Measurements from ENCODE around the gene AGAP1.

Gene AGAP1

DNA sequence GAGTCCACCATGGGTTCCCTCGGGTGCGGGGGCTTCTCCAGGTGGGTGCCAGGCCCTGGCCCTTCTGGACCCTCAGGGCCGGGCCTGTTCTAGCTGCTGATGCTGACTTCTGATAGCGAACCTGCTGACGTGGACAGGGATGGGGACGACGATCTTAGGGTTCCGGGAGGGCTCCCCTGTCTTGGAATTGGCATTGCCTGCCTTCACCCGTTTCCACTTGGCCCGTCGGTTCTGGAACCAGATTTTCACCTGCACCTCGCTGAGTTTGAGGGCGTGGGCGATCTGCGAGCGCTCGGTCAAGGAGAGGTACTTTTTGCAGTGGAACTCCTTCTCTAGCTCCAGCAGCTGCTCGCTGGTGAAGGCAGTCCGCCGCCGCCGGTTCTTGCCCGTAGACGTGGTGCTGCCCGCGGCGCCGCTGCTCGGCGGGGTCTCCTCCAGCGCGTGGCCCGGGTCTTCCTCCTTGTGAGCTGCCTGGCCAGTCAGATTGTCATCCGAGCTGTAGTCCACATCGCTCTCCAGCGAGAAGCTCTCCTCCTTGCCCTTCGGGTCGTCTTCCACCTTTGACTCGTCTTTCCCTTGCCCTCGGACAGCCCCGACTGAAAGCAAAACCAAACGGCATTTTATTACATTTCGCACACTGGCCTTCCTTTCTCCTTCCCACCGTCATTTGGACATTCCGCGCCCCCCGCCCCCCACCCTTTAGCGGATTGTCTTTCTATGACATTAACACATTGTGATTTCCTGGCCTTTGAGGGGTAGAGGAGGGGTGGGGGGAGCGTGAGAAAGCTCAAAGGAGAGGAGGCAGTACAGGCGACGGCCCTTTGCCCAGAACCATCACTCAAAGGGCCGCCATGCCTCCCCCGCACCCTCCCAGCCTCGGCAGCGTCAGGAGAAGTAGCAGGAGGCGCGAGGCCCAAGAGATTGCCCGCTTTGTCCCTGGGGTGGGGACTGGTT lies 672.3 kb downstream of the AGAP1 start:
- intact Hi-C loops (cut with DNase I), result no loop called here
- DNase-seq, result peak in 2 of 10 donors; percentile 58 to 69

GRCh38 chr2:236166796-236167296 lies 673.0 kb downstream of the AGAP1 start:
- peak in 2 of 10 donors; percentile 37 to 78 for DNase-seq
- intact Hi-C loops (cut with DNase I), result no loop called here

DNA sequence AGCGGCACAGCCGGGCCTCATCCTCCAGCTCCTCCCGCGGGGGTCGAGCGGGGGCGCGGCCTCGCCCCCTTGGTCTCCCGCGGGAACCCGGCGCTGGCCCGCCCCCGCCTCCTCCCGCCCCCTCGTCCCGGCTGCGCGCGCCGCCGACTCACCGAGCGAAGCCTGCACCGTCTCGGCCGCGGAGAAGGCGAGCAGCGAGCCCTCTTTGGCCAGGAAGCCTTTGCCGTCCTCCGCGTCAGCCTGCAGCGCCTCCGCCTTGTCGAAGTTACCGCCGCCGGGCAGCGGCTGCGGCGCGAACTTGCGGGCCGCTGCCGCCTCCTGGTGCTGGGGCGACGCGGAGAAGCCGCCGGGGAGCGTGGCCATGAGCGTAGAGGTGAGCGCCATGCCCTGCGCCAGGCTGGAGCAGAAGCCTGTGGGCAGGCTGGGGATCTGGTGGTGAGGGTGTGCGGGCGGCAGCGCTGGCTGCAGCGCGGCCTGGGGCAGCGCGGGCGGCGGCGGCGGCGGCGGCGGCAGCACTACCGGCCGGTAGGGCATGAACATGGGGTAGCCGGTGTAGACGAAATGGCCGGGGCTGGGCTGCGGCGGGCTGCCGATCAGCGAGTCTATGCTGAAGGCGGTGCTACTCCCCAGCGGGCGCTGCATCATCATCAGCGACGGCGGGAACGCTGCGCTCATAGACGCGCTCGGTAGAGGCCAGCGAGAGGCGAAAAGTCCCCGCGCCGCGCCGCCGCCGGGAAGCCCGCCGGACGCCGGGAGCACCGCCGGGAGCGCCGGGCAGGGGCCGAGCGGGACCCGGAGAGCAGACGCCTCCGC lies 673.7 kb downstream of the AGAP1 start:
- intact Hi-C loops (cut with DNase I), result no loop called here
- DNase-seq, result peak in 1 of 10 donors; percentile 82

GRCh38 chr2:236168110-236169080 lies 674.6 kb downstream of the AGAP1 start, which contains the start of gene GBX2:
GBX2 (minus strand) TSS chr2:236168386; CDS start chr2:236167971, 415 bp downstream.
- intact Hi-C loops (cut with DNase I), result no loop called here
- DNase-seq, result peak in 3 of 10 donors; percentile 6 to 66 (median 51)

- no peak for DNase-seq
- intact Hi-C loops (cut with DNase I), result no loop called here
Measured at GRCh38 chr2:236169151-236169721, 675.4 kb downstream of the AGAP1 start.

GRCh38 chr2:236169741-236170589 lies 676.1 kb downstream of the AGAP1 start:
- DNase-seq, result peak in 2 of 10 donors; percentile 42 to 53
- intact Hi-C loops (cut with DNase I), result no loop called here

- no peak for DNase-seq
- intact Hi-C loops (cut with DNase I), result no loop called here
Measured at GRCh38 chr2:236170590-236171165, 676.8 kb downstream of the AGAP1 start.

DNA sequence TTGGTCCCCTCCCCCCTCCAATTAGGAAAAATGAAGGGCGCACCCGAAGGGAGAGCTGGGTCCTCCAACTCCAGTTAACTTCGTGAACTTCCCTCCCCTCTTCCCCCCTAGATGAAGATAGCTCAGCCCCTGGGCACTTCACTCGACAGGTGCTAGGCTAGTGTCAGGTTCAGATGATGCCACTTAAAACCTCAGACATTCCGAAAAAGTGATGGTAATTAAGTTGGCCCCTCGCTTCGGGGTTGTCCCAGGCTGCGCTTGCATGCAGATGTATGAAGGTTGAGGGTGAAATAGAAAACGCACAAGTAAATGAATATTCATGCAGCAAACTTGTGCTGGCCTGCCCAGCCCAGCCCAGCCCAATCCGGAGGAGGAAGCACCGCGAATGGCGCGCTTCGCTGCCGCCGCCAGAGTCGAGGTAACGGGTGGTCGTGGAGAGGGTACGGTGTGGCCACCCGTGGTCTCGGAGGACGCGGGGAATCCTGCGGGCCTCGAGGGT lies 677.4 kb downstream of the AGAP1 start:
- intact Hi-C loops (cut with DNase I), result no loop called here
- no peak for DNase-seq

- DNase-seq, result no peak
- intact Hi-C loops (cut with DNase I), result no loop called here
Measured at GRCh38 chr2:236171680-236172254, 677.9 kb downstream of the AGAP1 start.

DNA sequence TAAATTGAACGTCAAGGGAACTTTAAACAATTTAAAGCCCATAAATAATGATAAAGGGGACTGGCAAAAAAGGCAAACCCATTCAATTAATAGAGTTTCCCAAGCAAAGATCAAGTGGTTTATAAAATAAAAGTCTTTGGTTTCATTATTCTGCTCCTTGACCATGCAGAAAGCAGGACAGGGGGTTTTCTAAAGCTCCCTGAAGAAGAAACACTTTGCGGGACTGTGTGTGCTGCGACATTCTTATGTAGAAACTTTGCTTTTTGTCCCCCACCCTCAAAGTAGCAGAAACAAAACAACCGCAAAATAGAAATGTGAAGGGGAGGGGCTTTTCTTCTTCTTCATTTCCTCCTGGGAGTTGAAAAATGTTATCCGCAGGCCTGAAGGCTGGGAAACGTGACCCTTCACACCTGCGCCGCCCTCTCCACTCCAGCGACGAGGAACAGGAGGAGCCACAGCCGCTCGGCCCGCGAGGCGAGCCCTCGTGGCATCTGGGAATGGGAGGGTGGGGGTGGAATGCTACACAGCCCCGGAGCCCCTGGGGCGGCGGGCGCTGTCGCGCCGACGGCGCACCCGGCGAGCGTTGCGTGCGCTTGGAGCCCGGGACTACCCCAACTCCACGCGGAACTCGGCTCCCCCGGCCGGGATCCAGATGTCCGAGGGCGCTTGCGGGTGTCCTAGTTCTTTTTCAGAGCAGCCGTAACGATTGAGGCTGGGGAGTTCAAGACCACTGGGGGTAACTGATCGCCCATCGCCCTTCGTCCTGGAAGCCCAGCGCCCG lies 678.6 kb downstream of the AGAP1 start:
- intact Hi-C loops (cut with DNase I), result no loop called here
- DNase-seq, result no peak

- DNase-seq, result no peak
- intact Hi-C loops (cut with DNase I), result no loop called here
Measured at GRCh38 chr2:236173036-236173728, 679.3 kb downstream of the AGAP1 start.

GRCh38 chr2:236173729-236174607 lies 680.1 kb downstream of the AGAP1 start:
- DNase-seq, result no peak
- intact Hi-C loops (cut with DNase I), result no loop called here

GRCh38 chr2:236175548-236176150 lies 681.8 kb downstream of the AGAP1 start:
- intact Hi-C loops (cut with DNase I), result loop anchor here (5.0 kb wide), 1 partner anchor 398 kb away; no protein-coding TSS in a partner anchor
- no peak for DNase-seq

DNA sequence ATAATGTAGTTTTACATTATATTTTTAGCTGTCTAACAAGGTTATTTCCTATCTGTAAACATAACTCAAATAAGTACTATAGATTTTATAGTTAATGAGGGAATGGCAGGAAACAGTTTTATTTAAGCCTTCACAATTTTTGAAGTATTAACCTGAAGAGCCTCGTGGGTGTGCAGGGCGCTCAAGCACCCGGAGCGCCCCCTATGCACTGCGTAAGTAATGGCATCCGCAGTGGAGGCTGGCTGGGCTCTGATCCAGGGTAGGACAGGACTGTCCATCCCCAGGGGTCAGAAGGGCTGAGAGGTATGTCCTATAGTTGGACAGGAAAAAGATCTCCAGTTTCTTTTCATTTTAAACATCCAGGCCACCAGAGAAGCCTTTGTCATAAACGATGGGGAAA lies 682.6 kb downstream of the AGAP1 start:
- intact Hi-C loops (cut with DNase I), result loop anchor here (5.0 kb wide), 1 partner anchor 399 kb away; no protein-coding TSS in a partner anchor
- no peak for DNase-seq

DNA sequence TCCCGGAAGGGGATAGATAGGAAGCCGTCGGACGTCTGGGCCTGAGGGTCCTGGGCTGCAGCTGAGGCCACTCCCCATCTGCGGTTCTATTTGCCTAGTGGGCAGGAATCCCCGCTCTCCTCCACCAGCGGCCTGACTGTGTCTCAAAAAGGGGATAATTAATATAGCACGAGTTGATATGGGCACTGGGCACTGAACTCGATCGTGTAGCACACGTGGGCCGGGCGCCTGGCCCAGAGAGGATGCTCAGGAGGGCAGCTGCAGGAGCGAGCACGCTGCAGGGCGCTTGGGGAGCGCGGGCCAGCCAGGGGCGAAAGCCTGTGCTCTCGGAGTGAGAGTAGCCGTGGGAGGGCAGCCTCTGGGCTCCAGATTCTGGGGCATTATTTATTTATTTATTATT lies 683.1 kb downstream of the AGAP1 start:
- intact Hi-C loops (cut with DNase I), result loop anchor here (5.0 kb wide), 1 partner anchor 400 kb away; no protein-coding TSS in a partner anchor
- peak in 1 of 10 donors; percentile 59 for DNase-seq

Measured in posterior cingulate gyrus (tissue), 11 donors.